HT-29 (cell line): ENCODE data around the gene IMP4. TPM values are rescaled to one million over a fixed set of nuclear protein-coding genes. Genes with fewer than 3 reads are reported as not detected.
"Not testable (repeated sequence)": the region's sequence is repeated elsewhere in the genome, so short reads cannot be mapped to it uniquely, and the experiment has no call there.

ENCODE experiments used
- DNase-seq: peaks from one replicate; pipeline ENCODE4 v3.0.0-alpha.2; 2015; ENCODE audit warnings: low spot score
- total RNA-seq: library from RNA; depleted of rRNA; stranded (reverse); fragments of >200 nt; shearing (Covaris generic); gene quantifications from 2 replicates; pipeline ENCODE4 v1.2.3, GENCODE V29; 2014; rRNA removed

Gene IMP4, protein sequence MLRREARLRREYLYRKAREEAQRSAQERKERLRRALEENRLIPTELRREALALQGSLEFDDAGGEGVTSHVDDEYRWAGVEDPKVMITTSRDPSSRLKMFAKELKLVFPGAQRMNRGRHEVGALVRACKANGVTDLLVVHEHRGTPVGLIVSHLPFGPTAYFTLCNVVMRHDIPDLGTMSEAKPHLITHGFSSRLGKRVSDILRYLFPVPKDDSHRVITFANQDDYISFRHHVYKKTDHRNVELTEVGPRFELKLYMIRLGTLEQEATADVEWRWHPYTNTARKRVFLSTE
- total RNA-seq, result 170 and 172 TPM in 2 replicates

DNA sequence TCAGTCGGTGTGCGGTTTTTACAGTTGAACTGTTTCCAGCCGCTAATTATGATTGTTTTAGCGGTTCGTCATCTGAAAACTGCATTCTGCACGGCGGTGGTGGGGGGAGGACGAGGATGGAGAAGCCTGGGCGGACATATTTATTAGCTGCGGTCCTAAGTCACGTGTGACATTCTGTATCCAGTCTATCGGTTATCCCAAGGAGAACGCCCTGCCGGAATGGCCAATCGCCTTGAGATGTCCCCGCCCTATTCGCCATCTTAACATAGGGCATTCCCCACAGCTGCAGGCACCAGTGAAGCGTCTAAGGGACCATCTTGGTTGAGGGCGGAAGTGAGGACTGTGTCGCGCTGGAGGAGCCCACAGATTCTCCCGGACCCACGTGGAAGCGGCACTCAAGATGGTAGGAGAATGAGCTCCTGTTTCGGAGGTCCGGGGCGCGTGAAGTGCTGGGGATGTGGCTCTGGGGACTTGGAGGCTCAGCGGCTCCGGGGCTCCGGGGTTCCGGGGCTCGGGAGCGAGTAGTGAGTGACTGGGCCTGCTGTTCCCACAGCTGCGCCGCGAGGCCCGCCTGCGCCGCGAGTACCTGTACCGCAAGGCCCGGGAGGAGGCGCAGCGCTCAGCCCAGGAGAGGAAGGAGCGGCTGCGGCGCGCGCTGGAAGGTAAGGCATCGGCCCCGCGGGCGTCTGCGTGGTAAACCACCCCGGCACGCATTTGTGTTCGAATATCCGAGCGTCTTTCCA is at the start of gene IMP4:
TSS of gene IMP4 (plus strand) at position 365 of the 743 bp plus-strand sequence. CDS start at position 401, 36 bp downstream.
- DNase-seq, result peak; percentile 98

DNA sequence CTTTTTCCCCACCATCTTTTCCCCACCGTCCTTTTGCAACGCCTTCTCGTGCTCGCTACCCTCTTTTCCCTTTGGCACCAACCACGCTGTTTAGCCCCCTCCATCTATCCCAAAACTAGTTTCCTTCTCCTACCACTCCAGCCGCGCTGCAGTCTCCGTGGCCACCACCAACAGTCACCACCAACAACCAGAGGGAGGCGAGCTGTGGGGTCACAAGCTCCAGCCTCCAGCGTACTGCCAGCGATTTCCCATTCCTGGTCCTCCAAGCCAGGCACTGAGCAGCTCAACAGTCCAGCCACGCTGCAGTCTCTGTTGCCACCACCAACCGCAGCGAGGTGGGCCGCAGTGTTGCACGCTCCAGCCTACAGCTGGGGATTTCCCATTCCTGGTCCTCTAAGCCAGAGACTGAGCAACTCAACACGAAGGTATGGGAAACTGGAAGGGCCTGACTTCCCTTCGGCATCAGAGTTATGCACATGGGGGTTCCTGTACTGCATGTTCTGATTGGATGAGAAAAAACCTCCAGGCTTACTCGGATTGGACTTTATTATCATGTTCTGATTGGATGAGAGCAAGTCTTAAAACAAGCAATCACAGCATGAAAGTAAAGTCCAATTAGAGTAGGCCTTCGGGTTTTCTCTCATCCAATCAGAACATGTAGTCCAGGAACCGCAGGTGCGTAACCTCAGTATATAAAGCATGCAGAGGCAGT is 42.3 kb upstream of the IMP4 start:
- no peak for DNase-seq

DNA sequence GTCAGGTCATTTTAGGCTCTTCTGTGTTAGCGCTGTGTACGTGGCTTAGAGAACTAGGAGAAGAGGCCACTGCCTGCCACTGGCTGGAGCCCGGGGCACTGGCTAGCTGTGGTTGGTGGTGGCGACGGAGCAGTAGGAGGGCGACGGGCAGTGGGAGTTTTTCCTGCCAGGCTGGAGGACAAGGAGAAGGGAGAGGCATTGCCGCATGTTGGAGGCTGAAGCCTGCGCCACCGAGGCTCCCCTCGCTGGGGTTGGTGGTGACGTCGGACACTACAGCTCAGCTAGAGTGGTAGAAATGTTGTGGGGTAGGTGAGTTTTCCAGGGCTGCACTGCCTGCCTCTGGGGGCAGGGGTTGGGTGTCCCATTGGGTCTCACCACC is 41.7 kb upstream of the IMP4 start:
- DNase-seq, result no peak

DNA sequence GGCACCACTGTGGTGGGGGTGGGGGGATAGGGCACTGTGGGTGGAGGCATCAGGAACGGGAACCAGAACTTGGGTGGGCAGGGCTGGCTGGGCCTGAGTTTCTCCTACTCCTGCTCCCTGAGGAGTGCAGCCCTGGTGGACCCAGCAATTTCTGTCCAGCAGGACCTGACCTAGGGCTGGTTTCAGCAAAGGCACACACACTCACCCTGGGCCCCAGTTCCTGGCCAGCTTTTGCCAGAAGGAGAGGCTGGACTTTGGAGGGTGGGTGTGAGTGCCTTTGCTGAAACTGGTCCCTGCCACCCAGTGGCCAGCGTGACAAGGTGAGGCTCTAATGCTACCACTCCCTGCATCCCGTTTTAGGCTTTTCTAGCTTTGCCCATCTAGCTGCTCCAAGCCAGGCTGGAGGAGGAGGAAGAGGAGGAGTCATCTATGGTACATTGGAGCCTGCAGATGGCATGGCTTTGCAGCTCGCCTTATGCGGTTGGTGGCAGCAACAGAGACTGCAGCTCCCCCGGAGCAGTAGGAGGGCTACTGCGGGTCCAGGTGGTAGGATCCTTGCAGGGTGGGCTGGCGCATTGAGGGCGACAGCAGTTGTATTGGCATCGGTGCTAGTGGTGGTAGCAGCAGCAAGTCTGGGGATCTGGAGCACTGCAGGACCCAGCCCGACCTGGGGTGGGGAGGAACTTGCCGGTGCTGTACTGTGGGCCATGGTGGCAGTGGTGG is 40.4 kb upstream of the IMP4 start:
- peak; percentile 15 for DNase-seq

DNA sequence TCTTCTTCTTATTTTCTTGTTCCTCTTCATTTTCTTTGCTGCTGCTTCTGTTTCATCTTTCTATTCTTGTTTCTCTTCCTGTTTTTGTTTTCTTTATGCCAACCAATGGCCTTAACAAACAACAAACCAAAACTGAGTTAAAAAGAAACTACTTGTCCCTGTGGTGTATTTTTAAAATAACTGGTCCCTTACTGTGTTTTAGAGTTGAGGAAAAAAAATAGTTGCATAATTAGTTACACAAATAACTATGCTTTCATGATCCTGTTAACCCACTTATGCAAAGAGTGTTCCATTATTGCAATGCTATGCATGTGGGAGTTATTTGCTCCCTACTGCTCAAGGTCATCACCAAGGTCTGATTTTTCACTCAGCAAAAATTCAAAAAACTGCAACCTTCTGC is 39.5 kb upstream of the IMP4 start:
- DNase-seq, result no peak

DNA sequence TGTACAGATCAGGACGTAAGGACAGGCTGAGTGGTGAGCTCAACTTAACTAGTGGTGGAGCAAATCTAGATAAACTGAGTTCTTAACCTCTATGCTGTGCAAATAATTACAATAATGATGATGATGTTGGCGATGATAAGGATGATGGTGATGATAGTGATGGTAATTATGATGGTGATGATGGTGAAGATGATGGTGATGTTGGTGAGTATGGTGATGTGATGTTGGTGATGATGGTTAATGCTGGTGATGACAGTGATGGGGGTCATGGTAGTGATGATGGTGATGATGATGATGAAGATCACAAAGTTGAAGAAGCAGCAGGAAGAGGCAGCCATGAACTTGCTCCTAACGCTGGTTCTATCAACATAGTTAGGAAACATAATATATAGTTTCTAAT is 38.0 kb upstream of the IMP4 start:
- no peak for DNase-seq

DNA sequence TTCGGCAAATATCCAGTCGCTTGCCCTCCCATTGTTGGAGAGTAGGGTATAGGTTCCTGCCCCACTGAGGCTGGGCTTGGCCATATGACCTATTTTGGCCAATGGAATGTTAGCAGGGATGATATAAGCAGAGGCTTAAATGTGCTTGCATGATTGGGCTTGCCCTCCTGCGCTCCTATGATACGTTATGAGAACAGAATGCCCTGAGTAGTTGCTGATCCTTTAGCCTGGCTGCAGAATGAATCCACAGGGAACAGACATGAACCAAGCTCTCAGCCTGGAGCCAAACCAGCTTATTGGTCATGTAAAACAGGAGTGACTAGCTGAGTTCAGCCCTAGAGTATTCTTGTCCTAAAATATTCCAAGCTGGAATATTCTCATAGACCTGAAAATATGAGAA is 34.8 kb upstream of the IMP4 start:
- DNase-seq, result no peak

DNA sequence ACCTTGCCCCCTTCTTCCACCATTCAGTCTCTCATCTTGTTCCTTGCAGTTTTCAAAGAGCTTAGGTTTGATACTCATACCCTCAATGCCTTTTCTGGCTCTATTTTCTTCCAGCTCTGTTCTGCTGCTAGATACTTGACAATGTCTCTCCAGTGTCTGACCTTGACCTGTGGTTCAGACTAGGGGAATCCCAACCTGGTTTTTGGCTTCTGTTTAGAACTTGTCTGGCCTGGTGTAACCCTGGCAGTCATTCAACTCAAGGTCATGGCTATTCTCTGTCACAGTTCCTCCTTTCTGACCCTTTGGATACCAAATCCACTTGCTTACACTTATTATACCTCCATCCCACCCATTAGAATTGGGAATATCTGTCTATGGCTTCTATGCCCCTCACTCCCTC is 31.8 kb upstream of the IMP4 start:
- DNase-seq, result no peak

DNA sequence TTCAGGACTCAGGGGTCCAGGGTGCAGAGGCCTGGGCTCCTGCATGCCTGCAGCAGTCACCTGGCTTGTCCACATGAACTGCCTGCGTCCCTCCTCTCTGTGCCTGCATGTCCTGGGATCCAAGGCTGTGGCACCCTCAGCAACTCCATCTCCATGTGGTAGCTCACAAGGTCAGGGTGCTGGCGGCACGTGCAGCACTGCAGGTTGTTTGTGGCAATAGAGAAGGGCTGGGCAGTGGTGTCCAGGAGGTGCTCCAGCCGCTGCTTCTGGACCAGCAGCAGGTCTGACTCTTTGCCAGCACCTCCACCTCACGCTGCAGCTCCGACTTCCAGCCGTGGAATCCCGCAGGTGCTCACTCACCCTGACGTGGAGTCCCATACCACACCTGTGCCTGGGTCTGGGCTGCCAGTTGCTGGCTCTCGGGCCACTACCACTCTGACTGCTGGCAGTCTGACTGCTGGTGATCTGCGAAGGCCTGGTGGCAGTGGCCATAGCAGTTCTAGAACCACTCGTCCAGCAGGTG is 28.8 kb upstream of the IMP4 start:
- no peak for DNase-seq

DNA sequence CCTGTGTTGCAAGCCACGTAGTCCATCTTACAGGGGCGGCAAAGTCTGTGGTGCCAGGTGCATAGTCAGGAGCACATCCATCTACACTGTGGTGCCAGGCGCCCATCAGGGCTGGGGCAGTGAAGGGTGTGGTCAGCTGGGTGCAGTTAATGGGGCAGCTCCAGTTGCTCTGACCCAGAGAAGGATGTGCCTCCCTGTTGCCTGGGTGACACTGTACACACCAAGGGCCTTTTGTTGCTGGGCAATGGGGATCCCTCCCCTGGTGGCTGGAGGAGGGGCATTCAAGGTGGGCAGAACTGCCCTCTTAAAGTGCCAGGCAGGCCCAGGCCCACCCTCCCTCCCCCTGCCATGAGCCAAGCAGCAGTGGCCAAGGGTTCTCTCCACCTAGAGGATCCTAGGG is 28.3 kb upstream of the IMP4 start:
- DNase-seq, result no peak

DNA sequence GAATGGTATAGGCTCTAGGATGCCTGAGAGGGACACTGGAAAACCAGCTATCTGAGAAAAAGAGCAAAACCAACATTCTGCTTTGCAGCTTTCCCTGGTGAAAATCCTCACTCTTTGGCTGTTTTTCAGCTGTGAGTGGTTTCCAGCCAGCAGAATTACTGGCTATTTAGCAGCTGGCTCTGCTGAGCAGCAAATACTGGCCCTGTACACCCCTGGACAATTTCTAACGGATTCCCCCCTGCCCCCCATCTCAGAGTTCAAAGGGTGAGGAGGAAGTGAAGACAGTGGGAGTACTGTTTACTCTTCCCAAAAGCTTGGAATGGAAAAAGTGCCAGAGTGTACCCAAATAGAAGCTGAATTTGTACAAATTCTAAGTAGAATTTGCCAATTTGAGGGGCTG is 26.1 kb upstream of the IMP4 start:
- no peak for DNase-seq

DNA sequence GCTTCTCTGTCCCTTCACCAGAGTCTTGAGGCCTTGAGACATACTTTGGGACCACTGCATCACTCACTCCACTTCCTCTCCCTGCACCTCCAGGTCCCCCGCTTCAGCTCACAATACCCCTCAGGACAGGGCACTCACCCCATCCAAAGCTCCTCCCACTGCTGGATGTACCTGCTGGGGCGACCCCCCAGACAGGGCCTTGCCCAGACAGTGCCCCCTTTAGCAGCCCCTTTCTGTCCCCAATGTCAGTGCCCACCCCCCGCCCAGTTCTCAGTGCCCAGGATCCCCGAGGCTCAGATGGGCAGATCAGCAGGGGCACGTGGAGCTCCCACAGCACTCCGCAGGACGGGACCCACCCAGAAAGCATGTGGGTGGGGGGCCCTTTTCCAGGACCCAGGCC is 23.8 kb upstream of the IMP4 start:
- DNase-seq, result no peak

DNA sequence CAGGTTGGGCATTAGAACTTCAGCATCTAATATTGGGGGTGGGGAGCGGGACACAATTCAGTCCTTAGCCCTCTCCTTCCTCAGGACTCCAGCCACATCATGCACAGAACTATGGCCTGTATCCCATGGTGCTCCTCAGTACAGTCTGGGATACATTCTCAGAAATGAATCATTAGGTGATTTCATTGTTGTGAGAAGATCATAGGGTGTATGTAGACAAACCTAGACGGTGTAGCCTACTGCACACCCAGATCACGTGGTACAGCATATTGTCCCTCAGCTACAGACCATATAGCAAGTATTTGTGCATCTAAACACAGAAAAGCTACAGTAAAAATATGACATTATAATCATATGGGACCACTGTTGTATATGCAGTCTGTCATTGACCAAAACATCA is 23.2 kb upstream of the IMP4 start:
- no peak for DNase-seq

DNA sequence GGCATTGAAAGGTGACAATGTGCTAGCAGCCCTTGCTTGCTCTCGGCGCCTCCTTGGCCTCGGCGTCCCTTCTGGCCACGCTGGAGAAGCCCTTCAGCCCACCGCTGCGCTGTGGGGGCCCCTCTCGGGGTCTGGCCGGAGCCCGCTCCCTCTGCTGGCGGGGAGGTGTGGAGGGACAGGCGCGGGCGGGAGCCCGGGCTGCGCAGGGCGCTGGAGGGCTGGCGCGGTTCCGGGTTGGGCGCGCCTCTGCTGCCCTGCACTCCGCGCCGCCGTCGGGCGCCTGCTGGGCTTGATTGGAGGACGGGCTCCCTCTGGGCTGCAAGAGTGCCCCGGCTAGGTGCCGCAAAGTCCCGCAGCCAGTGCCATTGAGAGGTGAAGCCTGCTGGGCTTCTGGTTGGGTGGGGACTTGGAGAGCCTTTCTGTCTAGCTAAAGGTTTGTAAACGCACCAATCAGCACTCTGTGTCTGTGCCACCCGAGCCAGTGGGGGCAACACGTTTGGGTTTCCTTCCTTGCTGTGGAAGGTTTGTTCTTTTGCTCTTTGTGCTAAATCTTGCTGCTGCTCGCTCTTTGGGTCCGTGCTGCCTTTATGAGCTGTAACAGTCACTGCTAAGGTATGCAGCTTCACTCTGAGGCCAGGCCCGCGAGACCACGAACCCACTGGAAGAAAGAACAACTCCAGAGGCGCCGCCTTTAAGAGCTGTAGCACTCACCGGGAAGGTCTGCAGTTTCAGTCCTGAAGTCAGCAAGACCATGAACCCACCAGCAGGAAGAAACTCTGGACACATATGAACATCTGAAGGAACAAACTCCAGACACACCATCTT is 14.8 kb upstream of the IMP4 start:
- peak; percentile 34 for DNase-seq

DNA sequence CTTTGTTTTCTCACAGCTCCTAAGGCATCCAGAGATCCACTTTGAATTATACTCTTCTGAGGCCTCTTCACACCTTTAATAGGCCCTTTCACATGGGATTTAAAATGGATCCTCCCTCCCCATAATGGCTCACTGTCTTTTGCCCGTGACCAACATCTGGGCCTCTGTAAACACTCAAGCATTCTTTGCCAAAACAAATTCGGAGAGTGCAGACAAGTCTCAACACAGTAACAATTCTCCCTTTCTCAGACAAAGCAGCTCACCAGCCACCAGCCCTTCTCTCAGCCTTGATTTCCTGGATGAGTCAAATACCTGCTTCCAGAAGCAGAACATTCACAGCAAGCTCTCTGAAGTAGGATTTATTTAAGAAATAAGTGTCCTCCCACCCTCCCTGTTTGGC is 14.0 kb upstream of the IMP4 start:
- no peak for DNase-seq

DNA sequence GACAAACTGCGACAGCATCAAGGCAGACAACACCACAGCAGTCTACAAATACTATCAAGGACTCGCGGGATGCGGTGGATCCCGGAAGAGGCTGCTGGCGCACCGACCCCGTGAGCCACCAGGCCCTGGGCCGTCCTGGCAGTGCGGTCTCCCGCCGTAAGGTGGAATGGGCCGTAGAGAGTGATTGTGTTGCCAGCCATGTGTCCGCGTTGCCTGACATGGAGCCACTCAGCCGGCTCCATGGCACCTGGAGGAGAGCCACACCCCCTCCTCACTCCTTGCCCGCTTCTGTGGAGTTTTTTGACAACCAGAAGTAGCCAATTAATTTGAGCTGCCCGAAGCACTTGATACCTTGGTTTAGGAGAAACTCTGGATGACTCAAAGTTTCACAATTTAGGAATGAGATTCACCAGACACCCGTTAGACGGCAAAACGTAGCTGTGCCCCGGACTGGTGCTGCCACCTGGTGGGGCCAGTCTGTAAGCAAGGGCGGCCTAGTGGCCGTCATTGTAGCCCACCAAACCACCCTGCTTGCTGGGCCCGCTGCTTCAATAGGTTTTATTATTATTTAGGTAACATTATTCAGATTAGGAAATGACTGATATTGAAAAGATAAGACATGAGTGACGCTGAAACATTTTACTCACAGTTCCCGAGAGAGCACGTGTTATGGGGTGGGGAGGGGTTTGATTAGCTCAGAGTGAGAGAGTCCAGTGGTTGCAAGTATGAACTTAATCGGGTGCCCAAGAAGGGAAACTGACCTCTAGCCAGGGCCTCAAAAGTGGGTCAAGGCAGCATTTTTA is 10.2 kb upstream of the IMP4 start:
- peak; percentile 80 for DNase-seq

DNA sequence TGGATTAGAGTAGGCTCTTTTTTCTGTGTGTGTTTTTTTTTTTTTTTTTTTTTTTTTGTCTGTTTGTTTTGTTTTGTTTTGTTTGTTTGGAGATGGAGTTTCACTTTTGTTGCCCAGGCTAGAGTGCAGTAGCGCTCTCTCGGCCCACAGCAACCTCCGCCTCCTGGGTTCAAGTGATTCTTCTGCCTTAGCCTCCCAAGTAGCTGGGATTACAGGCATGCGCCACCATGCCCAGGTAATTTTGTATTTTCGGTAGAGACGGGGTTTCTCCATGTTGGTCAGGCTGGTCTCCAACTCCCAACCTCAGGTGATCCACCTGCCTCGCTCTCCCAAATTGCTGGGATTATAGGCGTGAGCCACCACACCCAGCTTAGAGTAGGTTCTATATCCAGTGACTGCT is 9.4 kb upstream of the IMP4 start:
- not testable (repeated sequence) for DNase-seq

DNA sequence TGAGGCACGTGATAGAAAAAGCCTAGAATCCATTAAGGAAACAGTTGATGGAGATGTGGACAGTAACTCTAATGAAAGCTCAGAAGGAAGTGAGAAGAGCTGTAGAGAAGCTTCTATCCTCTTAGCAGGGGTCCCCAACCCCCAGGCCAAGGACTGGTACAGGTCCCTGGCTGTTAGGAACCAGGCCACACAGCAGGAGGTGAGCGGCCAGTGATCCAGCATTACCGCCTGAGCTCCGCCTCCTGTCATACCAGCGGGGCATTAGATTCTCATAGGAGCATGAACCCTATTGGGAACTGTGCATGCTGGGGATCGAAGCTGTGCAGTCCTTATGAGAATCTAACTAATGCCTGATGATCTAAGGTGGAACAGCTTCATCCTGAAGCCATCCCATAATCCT is 8.7 kb upstream of the IMP4 start:
- DNase-seq, result no peak

DNA sequence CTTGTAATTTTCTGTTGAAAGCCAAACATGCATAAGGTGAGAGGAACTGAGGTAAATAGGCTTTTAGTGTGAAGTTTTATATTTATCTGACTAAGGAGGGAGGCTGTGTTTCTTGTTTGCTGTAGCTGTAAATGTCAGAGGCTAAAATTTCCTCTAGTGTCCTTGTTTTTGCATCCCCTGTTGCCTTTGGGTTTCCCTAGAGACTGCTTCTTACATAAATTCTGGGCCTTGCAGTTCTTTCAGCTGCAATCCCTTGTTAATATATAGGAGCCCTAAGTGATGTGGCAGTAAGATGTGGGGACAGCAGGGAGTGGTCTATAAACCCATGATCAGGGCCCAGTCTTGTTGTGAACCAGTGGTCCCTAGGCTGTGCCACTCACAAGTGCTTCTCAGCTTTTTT is 7.5 kb upstream of the IMP4 start:
- no peak for DNase-seq
